IMR-90 (cell line): ENCODE data around the gene ISG20. TPM values are rescaled to one million over a fixed set of nuclear protein-coding genes. Genes with fewer than 3 reads are reported as not detected.
"Not testable (repeated sequence)": the region's sequence is repeated elsewhere in the genome, so short reads cannot be mapped to it uniquely, and the experiment has no call there.

ENCODE experiments used
- ATAC-seq: fragments of 200-7000 bp; cut with Tn5 transposase; 2 replicates; pipeline ENCODE4 v1.9.1; 2020; ENCODE audit warnings: low read depth, mild to moderate bottlenecking, moderate library complexity
- BruUV-seq: library from RNA; stranded (reverse); fragments of 400-500 nt; replicated peaks from 2 replicates; lab custom pipeline; 2021; lab: Mats Ljungman, UMichigan
- CTCF ChIA-PET: fragments of 300-600 bp; formaldehyde crosslinking; extraction: SDS; loops from one replicate; lab custom pipeline; 2021; ENCODE audit warnings: antibody characterized with exemption; lab: Yijun Ruan, JAX
- POLR2A ChIA-PET: fragments of 300-600 bp; sonication (Branson Sonifier 250); formaldehyde crosslinking; loops from one replicate; lab custom pipeline; 2022; ENCODE audit warnings: antibody characterized with exemption; ENCODE audit not compliant: unreplicated experiment; lab: Charles Lee
- DNase-seq: peaks from one replicate; pipeline ENCODE4 v3.0.0; 2013
- H2AFZ ChIP-seq: replicated peaks from 2 replicates; pipeline ENCODE3; 2013; ENCODE audit warnings: low read length, mild to moderate bottlenecking; ENCODE audit not compliant: poor library complexity
- H2AK5ac ChIP-seq: 2 replicates; pipeline ENCODE4 v1.6.1; 2013; ENCODE audit warnings: low read depth, low read length, inconsistent platforms
- H2AK9ac ChIP-seq: replicated peaks from 2 replicates; pipeline ENCODE3; 2013; ENCODE audit warnings: mild to moderate bottlenecking, low read depth, low read length, moderate library complexity; ENCODE audit not compliant: poor library complexity
- H2BK120ac ChIP-seq: 2 replicates; pipeline ENCODE4 v1.6.1; 2013; ENCODE audit warnings: low read depth, low read length, inconsistent platforms
- H2BK15ac ChIP-seq: 3 replicates; pipeline ENCODE4 v1.6.1; 2013; ENCODE audit warnings: low read depth, low read length, inconsistent platforms
- H2BK20ac ChIP-seq: 2 replicates; pipeline ENCODE4 v1.6.1; 2013; ENCODE audit warnings: low read depth, mild to moderate bottlenecking, inconsistent platforms, low read length, moderate library complexity
- H2BK5ac ChIP-seq: 2 replicates; pipeline ENCODE4 v1.6.1; 2013; ENCODE audit warnings: mild to moderate bottlenecking, low read depth, low read length, inconsistent platforms; ENCODE audit not compliant: poor library complexity, severe bottlenecking
- H3K14ac ChIP-seq: replicated peaks from 2 replicates; pipeline ENCODE4 v1.6.1; 2013; ENCODE audit warnings: low read depth, low read length, inconsistent platforms
- H3K18ac ChIP-seq: 2 replicates; pipeline ENCODE4 v1.6.1; 2013; ENCODE audit warnings: low read depth, low read length, control low read depth
- H3K23ac ChIP-seq: 2 replicates; pipeline ENCODE4 v1.6.1; 2013; ENCODE audit warnings: low read depth, low read length, inconsistent platforms
- H3K27ac ChIP-seq: 2 replicates; pipeline ENCODE4 v1.5.1; 2013; ENCODE audit warnings: mild to moderate bottlenecking, control low read depth, low read length; ENCODE audit not compliant: insufficient read depth
- H3K27me3 ChIP-seq: 2 replicates; pipeline ENCODE4 v1.6.1; 2013; ENCODE audit warnings: low read length; ENCODE audit not compliant: control insufficient read depth, insufficient read depth
- H3K36me3 ChIP-seq: 2 replicates; pipeline ENCODE4 v1.6.1; 2013; ENCODE audit warnings: low read length, mixed read lengths; ENCODE audit not compliant: control insufficient read depth, insufficient read depth
- H3K4ac ChIP-seq: 2 replicates; pipeline ENCODE4 v1.6.1; 2013; ENCODE audit warnings: low read depth, low read length, inconsistent platforms
- H3K4me1 ChIP-seq: 2 replicates; pipeline ENCODE4 v1.6.1; 2013; ENCODE audit warnings: low read length, mixed read lengths; ENCODE audit not compliant: control insufficient read depth, insufficient read depth
- H3K4me2 ChIP-seq: 2 replicates; pipeline ENCODE4 v1.6.1; 2013; ENCODE audit warnings: low read depth, mild to moderate bottlenecking, control low read depth, low read length, moderate library complexity
- H3K4me3 ChIP-seq: 2 replicates; pipeline ENCODE4 v1.5.1; 2013; ENCODE audit warnings: low read depth, mild to moderate bottlenecking, control low read depth, low read length, moderate library complexity; ENCODE audit not compliant: insufficient read depth
- H3K56ac ChIP-seq: 2 replicates; pipeline ENCODE4 v1.6.1; 2013; ENCODE audit warnings: low read length, inconsistent platforms; ENCODE audit not compliant: insufficient read depth; ENCODE audit errors: extremely low read depth
- H3K79me1 ChIP-seq, 2 experiments: 2 replicates each; pipeline ENCODE4 v1.6.1; 2013; ENCODE audit warnings: low read length in 2 of 2, inconsistent platforms in 1 of 2, low read depth in 1 of 2
- H3K9ac ChIP-seq: 2 replicates; pipeline ENCODE4 v1.6.1; 2013; ENCODE audit warnings: low read depth, low read length, control low read depth
- H3K9me1 ChIP-seq: 2 replicates; pipeline ENCODE4 v1.6.1; 2013; ENCODE audit warnings: low read length, inconsistent platforms; ENCODE audit not compliant: insufficient read depth
- H3K9me3 ChIP-seq: 2 replicates; pipeline ENCODE4 v1.6.1; 2013; ENCODE audit warnings: low read length; ENCODE audit not compliant: control insufficient read depth, insufficient read depth
- H4K20me1 ChIP-seq: 2 replicates; pipeline ENCODE4 v1.6.1; 2013; ENCODE audit warnings: low read length, inconsistent platforms; ENCODE audit not compliant: insufficient read depth
- H4K5ac ChIP-seq: 2 replicates; pipeline ENCODE4 v1.6.1; 2013; ENCODE audit warnings: mild to moderate bottlenecking, low read depth, low read length, control low read depth
- H4K8ac ChIP-seq, 2 experiments: 2 replicates each; pipeline ENCODE4 v1.6.1; 2013; ENCODE audit warnings: low read depth in 2 of 2, low read length in 2 of 2, control low read depth in 1 of 2, inconsistent platforms in 1 of 2
- H4K91ac ChIP-seq: 2 replicates; pipeline ENCODE4 v1.6.1; 2013; ENCODE audit warnings: low read depth, low read length, inconsistent platforms; ENCODE audit not compliant: insufficient read depth
- ELK1 ChIP-seq: fragments of 150-350 bp; IDR thresholded peaks from 2 replicates; pipeline ENCODE4 v1.6.1; 2016; ENCODE audit warnings: low read depth, mild to moderate bottlenecking, low read length, moderate library complexity, borderline replicate concordance
- RAD21 ChIP-seq: IDR thresholded peaks from 2 replicates; pipeline ENCODE4 v1.6.1; 2012; ENCODE audit warnings: low read length, improper control_type of control experiment
- RFX5 ChIP-seq: IDR thresholded peaks from 2 replicates; pipeline ENCODE4 v1.8.0; 2012; ENCODE audit warnings: low read depth, mild to moderate bottlenecking, low read length, moderate library complexity
- SMC3 ChIP-seq: fragments of 150-350 bp; IDR thresholded peaks from 2 replicates; pipeline ENCODE4 v1.6.1; 2016; ENCODE audit warnings: low read depth, mild to moderate bottlenecking, antibody characterized with exemption, low read length, moderate library complexity
- WGBS, 2 experiments: methylation state at CpG; one replicate each; pipeline versions ENCODE4 v1.1.5 to v1.1.7; 2013; ENCODE audit warnings: missing lambda C conversion rate in 2 of 2; ENCODE audit not compliant: insufficient read length in 1 of 2; ENCODE audit errors: extremely low coverage in 2 of 2; 5-methylcytosine and 5-hydroxymethylcytosine counted together
- dilution Hi-C: fragments of 300-500 bp; cut with HindIII; formaldehyde crosslinking; loops from one replicate; pipeline ENCODE4 v1.14.3; 2018; ENCODE audit warnings: low sequenced_read_pairs; ENCODE audit not compliant: unreplicated experiment
- in situ Hi-C: fragments of 300-500 bp; cut with MboI; formaldehyde crosslinking; loops from 3 replicates; pipeline ENCODE4 v1.14.3; 2019; ENCODE audit warnings: low sequenced_read_pairs, inconsistent platforms, mixed read lengths
- intact Hi-C: fragments of 100-400 bp; cut with micrococcal nuclease; formaldehyde crosslinking; loops from 2 replicates; pipeline ENCODE4 v1.10.0; 2022
- polyA plus RNA-seq, 3 experiments: library from polyadenylated mRNA; depleted of rRNA; stranded (reverse); fragments of >200 nt; gene quantifications; 2 replicates each; pipeline ENCODE4 v1.2.3, GENCODE V29; 2012; ENCODE audit warnings: low replicate concordance in 1 of 3
- total RNA-seq: library from RNA; depleted of rRNA; stranded (reverse); fragments of >200 nt; gene quantifications from 2 replicates; pipeline ENCODE4 v1.2.3, GENCODE V29; 2012

Gene ISG20
- total and polyA plus RNA-seq, 2 of the 4 experiments (the other 2 are of a cell fraction) = 0.72 to 1.2 TPM

- POLR2A ChIA-PET = no interaction called here
- Histone ChIP-seq H3K4me1 (peaks cover 15% of the 10 kb centered on the region), H3K14ac (no peak overlapping the region), H4K5ac (no peak overlapping the region), H3K27me3 (no peaks in the 10 kb centered on the region), H2BK120ac (no peak overlapping the region), H3K79me1 (peaks cover 0 to 22% of the 10 kb centered on the region in 2 experiments; a peak in 2 of 4 replicates), H2AK5ac (no peak overlapping the region), H3K9me1 (peaks cover 5% of the 10 kb centered on the region; the same call in 1 of the 2 replicates), H2BK15ac (no peak overlapping the region), H3K56ac (no peak overlapping the region), H3K36me3 (no peaks in the 10 kb centered on the region), H2AK9ac (no peak overlapping the region), H3K4me3 (no peak overlapping the region), H2BK5ac (no peak overlapping the region), H2AFZ (no peak overlapping the region), H2BK20ac (no peak overlapping the region), H3K4me2 (no peak overlapping the region), H4K8ac (no peak overlapping the region), H3K4ac (no peak overlapping the region), H3K18ac (no peak overlapping the region), H3K9ac (no peak overlapping the region), H3K9me3 (no peaks in the 10 kb centered on the region), H3K27ac (no peak overlapping the region), H4K91ac (no peak overlapping the region), H3K23ac (no peak overlapping the region), H4K20me1 (peaks cover 8% of the 10 kb centered on the region)
- dilution Hi-C loops = no loop called here
- no TSS peak for BruUV-seq
- TF ChIP-seq ELK1 (no peak), RAD21 (no peak), SMC3 (no peak), RFX5 (no peak)
- no peak for DNase-seq
- WGBS, 2 experiments = 92% methylated on average over 4 of the region's 12 CpGs; no CpG with 5 or more reads in 1 of the 2 experiments
- in situ Hi-C loops = no loop called here
- ATAC-seq = no peak
- CTCF ChIA-PET = no interaction called here
- intact Hi-C loops = no loop called here
These were observed 3.2 kb downstream of the ISG20 start for GRCh38 chr15:88641959-88642452.

DNA sequence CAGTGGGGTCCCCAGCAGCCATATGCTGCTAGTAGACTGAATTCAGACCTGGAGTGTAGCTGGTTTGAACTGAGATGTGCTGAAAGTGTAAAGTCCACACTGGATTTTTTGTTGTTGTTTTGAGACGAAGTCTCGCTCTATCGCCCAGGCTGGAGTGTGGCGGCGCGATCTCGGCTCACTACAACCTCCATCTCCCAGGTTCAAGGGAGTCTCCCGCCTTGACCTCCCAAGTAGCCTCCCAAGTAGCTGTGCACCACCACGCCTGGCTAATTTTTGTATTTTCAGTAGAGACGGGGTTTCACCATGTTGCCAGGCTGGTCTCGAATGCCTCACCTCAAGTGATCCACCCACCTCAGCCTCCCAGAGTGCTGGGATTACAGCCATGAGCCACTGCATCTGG lies 3.7 kb downstream of the ISG20 start:
- H2AFZ ChIP-seq, H4K8ac ChIP-seq, H4K91ac ChIP-seq, BruUV-seq, H3K9me3 ChIP-seq, H2AK5ac ChIP-seq, H2BK120ac ChIP-seq, H3K18ac ChIP-seq, H3K9ac ChIP-seq, H3K56ac ChIP-seq, H3K4me2 ChIP-seq, H4K5ac ChIP-seq, DNase-seq, H3K36me3 ChIP-seq, H2BK5ac ChIP-seq, CTCF ChIA-PET, H3K9me1 ChIP-seq, H4K20me1 ChIP-seq, H3K27me3 ChIP-seq, H3K27ac ChIP-seq, H2AK9ac ChIP-seq, in situ Hi-C loops, H3K4ac ChIP-seq, H2BK20ac ChIP-seq, H3K14ac ChIP-seq, H2BK15ac ChIP-seq, dilution Hi-C loops, H3K4me3 ChIP-seq, intact Hi-C loops, ATAC-seq, POLR2A ChIA-PET, H3K23ac ChIP-seq: not testable (repeated sequence)
- Histone ChIP-seq H3K4me1 (peaks cover 15% of the 10 kb centered on the region), H3K79me1 (peaks cover 0 to 17% of the 10 kb centered on the region in 2 experiments; a peak in 2 of 4 replicates)
- WGBS, 2 experiments = 93% methylated on average over 3 of the region's 11 CpGs; no CpG with 5 or more reads in 1 of the 2 experiments
